NCI-H2227 (cell line): ENCODE measurements around the gene CFAP69.

Experiments
- DNase-seq: peaks from one replicate; lab custom pipeline; 2025; ENCODE audit not compliant: unreplicated experiment; lab: John Stamatoyannopoulos, UW

Gene CFAP69

GRCh38 chr7:90270431-90271178 is 25.6 kb downstream of the CFAP69 start:
- DNase-seq = no peak

- DNase-seq = no peak
Measured at GRCh38 chr7:90271753-90272152, 26.8 kb downstream of the CFAP69 start.

GRCh38 chr7:90272242-90272641 is 27.3 kb downstream of the CFAP69 start:
- no peak for DNase-seq

- DNase-seq = no peak
Measured at GRCh38 chr7:90274161-90274560, 29.2 kb downstream of the CFAP69 start.

- no peak for DNase-seq
Measured at GRCh38 chr7:90276033-90276728, 31.2 kb downstream of the CFAP69 start.

- DNase-seq = no peak
Measured at GRCh38 chr7:90288154-90288553, 43.2 kb downstream of the CFAP69 start.

- DNase-seq = no peak
Measured at GRCh38 chr7:90290244-90291113, 45.5 kb downstream of the CFAP69 start.

- DNase-seq = peak; percentile 29
Measured at GRCh38 chr7:90298145-90299038, 53.4 kb downstream of the CFAP69 start.

GRCh38 chr7:90303241-90303640 is 58.3 kb downstream of the CFAP69 start:
- DNase-seq = no peak

GRCh38 chr7:90309872-90310271 is 64.9 kb downstream of the CFAP69 start:
- DNase-seq = no peak

GRCh38 chr7:90311175-90311574 is 66.2 kb downstream of the CFAP69 start:
- no peak for DNase-seq

GRCh38 chr7:90312745-90313144 is 67.8 kb downstream of the CFAP69 start:
- DNase-seq = no peak

- no peak for DNase-seq
Measured at GRCh38 chr7:90313907-90314306, 68.9 kb downstream of the CFAP69 start.

- DNase-seq = no peak
Measured at GRCh38 chr7:90320014-90320413, 75.0 kb downstream of the CFAP69 start.

- no peak for DNase-seq
Measured at GRCh38 chr7:90320418-90320800, 75.4 kb downstream of the CFAP69 start.

GRCh38 chr7:90320801-90321494 is 76.0 kb downstream of the CFAP69 start, which contains the start of gene FAM237B:
Gene FAM237B, minus strand, starts transcription at chr7:90321304. Its CDS starts 1,556 bp downstream, at chr7:90319748.
- DNase-seq = peak; percentile 28

- no peak for DNase-seq
Measured at GRCh38 chr7:90322837-90323236, 77.9 kb downstream of the CFAP69 start.

- no peak for DNase-seq
Measured at GRCh38 chr7:90326500-90326899, 81.5 kb downstream of the CFAP69 start.

- no peak for DNase-seq
Measured at GRCh38 chr7:90334193-90334843, 89.3 kb downstream of the CFAP69 start.
